Stimulated activated CD4-positive, alpha-beta T cell treated with anti-CD3 and anti-CD28 coated beads, Interleukin-1b, Interleukin-23, amount 100 ng/mL, for 1 hour (primary cell): ENCODE data around the gene TECTB.
"Not testable (repeated sequence)": the region's sequence is repeated elsewhere in the genome, so short reads cannot be mapped to it uniquely, and the experiment has no call there.

ENCODE experiments used
- DNase-seq, 2 donors: peaks; one replicate each; pipeline ENCODE4 v3.0.0-alpha.2; 2020; ENCODE audit warnings: low read depth in 2 of 2

TECTB gene

GRCh38 chr10:112283100-112283499 is at the start of gene TECTB:
Gene TECTB (plus strand): TSS chr10:112283400. CDS start chr10:112283735, 335 bp downstream.
- DNase-seq: no peak

GRCh38 chr10:112235141-112235540 is 48.1 kb upstream of the TECTB start:
- no peak for DNase-seq

- DNase-seq: no peak
Measured at GRCh38 chr10:112235920-112236319, 47.3 kb upstream of the TECTB start.

GRCh38 chr10:112236486-112236885 is 46.7 kb upstream of the TECTB start:
- no peak for DNase-seq

GRCh38 chr10:112239347-112239746 is 43.9 kb upstream of the TECTB start:
- DNase-seq: no peak

GRCh38 chr10:112240441-112240840 is 42.8 kb upstream of the TECTB start:
- no peak for DNase-seq

- no peak for DNase-seq
Measured at GRCh38 chr10:112241651-112242341, 41.4 kb upstream of the TECTB start.

- DNase-seq: no peak
Measured at GRCh38 chr10:112242769-112243168, 40.4 kb upstream of the TECTB start.

- no peak for DNase-seq
Measured at GRCh38 chr10:112243713-112244112, 39.5 kb upstream of the TECTB start.

GRCh38 chr10:112244197-112244596 is 39.0 kb upstream of the TECTB start:
- DNase-seq: no peak

DNA sequence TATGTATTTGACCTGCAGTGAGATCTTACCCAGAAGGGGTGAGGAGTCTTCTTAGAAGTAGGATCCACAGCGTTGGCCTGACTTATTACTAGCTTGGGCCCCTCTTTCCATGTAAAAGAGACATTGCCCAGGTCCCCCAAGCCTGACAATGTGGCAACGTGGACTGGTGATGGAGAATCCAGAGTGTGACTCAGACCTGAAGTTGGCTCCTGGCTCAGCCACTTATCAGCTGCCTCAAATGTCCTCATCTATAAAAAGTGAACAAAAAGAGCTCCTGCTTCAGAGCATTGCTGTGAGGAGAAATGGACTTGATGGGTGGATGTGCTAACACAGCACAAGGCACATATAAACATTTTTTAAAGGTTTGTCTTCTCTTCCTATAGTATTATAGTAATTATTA is 35.4 kb upstream of the TECTB start:
- DNase-seq: no peak

GRCh38 chr10:112248584-112249295 is 34.5 kb upstream of the TECTB start:
- DNase-seq: no peak

- DNase-seq: no peak
Measured at GRCh38 chr10:112249722-112250121, 33.5 kb upstream of the TECTB start.

GRCh38 chr10:112250555-112250954 is 32.6 kb upstream of the TECTB start:
- no peak for DNase-seq

DNA sequence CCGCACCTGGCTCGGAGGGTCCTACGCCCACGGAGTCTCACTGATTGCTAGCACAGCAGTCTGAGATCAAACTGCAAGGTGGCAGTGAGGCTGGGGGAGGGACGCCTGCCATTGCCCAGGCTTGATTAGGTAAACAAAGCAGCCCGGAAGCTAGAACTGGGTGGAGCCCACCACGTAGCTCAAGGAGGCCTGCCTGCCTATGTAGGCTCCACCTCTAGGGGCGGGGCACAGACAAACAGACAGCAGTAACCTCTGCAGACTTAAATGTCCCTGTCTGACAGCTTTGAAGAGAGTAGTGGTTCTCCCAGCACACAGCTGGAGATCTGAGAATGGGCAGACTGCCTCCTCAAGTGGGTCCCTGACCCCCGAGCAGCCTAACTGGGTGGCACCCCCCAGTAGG is 32.0 kb upstream of the TECTB start:
- not testable (repeated sequence) for DNase-seq

DNA sequence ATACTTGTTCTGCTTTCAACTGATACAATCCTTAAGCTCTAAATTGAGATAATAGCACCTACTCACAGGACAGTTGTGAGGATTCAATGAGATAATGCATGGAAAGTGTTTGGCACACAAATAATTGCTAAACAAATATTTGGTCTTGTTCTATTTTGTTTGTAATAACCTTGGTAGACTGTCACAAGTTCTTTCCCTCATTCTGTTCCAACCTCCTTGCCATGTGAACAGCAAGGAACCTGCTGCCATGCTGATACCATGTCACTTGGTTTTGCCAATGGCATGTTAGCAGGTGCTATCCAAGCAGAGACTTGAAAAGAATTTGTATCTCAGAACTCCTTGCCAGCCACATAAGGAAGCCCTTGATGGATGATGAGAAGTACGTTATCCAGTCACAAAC is 24.8 kb upstream of the TECTB start:
- DNase-seq: no peak

DNA sequence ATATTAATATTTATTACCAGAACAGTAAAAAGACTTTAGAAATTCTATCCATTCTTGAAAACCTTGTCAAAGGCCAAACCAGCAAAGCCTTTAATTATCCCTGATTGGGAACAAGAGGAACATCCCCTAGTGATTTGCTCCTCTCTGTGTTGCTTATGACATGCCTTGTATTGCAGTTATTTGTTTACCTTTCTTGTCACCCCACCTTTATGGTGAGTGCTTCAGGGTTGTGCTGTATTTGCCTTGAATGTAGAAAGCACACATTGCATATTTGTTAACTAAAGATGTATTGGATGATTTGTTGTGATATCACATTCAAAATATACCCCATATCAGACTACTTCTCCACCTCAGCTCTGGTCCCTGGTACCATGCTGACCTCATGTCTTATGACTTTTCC is 23.5 kb upstream of the TECTB start:
- DNase-seq: no peak

- no peak for DNase-seq
Measured at GRCh38 chr10:112260831-112261230, 22.4 kb upstream of the TECTB start.

DNA sequence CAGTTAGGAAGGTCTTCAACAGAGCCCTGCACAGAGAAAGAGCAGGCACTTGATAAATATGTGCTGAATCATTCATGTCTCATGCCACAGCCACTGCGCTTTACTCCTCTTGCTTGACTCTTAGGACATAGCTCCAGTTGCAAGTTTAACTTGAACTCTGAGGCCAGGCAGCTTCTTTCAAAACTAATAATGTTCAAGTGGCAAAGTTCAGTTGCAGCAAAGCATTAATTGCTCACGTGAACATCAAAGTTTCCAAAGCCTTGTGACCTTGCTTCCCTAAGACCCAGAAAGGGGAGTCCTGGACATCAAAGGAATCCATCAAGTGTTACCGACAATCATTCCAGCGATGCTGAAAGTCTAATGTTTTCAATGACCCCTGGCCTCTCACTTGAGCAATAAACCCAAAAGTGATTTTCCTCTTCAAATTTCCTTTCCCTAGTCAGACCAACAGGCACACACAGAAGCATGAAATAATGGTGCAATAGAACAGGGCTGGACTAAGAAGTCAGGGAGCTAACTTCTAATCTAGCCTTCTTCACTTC is 21.8 kb upstream of the TECTB start:
- no peak for DNase-seq

- no peak for DNase-seq
Measured at GRCh38 chr10:112262546-112262945, 20.7 kb upstream of the TECTB start.

GRCh38 chr10:112265745-112266144 is 17.5 kb upstream of the TECTB start:
- no peak for DNase-seq

DNA sequence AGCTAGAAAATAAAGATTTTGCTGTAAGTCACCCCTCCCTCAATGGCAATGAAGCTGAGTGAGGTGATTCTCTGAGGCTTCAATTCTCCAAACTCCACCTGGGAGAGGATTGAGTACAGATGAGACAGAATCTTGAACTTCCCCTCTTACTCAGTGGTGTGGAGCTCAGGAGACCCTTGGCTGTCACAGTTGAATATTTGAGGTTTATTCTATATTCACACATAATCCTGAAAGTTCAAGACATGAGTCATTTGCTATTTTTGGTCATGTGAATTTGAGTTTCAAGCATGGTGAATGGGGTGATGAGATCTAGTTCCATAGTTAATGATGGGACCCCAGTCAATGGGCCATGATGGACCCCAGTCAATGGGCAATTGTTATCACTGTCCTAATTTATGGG is 13.9 kb upstream of the TECTB start:
- no peak for DNase-seq

GRCh38 chr10:112271982-112272381 is 11.2 kb upstream of the TECTB start:
- no peak for DNase-seq
